CD4-positive, alpha-beta T cell treated with Interleukin-4 for 1 hour (primary cell): ENCODE measurements around the gene EPHA1.
"Not testable (repeated sequence)": the region's sequence is repeated elsewhere in the genome, so short reads cannot be mapped to it uniquely, and the experiment has no call there.

Experiments
- DNase-seq, 2 donors: peaks; one replicate each; pipeline ENCODE4 v3.0.0-alpha.2; 2020 to 2022

The EPHA1 gene

DNA sequence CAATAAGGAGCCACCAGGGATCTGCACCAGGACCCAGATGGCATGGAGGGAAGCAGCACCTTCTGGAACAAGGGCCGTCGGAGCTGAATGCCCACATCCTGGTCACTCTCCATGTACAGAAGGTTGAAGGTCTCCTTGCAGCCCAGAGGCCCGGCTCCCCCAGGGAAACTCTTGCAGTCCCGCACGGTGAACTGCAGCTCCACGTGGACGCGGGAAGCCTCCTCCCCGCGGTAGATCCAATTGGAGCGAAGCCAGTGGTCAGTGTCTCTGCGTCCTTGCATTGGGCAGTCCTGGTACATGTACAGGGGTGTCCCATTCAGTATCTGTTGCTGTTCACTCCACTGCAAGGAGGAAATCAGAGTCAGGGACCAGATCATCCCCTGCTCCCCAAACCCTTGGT is 7.4 kb downstream of the EPHA1 start:
- DNase-seq = no peak

DNA sequence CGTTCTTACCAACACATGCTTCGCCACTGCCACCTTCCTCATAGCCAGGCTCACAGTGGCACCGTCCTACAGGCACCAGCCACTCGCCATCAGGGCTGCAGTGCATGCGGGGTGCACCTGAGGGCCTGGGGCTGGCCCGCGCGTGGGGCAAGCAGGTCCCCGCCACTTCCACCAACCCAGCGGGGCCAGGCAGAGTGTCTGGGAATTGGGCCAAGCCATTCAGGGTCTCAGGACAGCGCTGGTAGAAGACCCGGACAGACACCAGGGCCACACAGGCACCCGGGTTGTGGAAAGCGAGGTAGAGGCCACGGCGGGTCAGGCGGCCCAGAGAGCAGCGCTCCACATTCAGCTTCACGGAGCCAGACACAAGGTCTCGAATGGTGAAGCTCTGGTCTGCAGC is 9.0 kb downstream of the EPHA1 start:
- DNase-seq = no peak

DNA sequence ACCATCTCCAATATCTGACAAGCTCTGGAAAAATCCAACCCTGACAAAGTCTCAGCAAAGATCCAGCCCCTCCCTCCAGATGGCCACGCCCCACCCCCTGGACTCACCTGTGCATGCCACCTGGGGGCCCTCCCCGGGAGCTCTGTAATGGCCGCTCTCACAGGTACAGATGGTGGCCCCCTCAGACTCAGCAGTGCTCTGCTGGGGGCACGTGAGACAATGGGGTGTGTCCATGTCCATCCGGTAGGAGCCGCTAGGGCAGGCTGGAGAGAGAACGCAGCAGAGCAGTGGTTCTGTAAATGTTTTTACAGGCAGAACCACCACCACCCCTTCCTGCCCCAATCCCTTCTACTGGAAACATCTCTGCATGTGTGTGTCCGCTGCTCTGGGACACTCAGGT is 9.5 kb downstream of the EPHA1 start:
- DNase-seq = no peak

DNA sequence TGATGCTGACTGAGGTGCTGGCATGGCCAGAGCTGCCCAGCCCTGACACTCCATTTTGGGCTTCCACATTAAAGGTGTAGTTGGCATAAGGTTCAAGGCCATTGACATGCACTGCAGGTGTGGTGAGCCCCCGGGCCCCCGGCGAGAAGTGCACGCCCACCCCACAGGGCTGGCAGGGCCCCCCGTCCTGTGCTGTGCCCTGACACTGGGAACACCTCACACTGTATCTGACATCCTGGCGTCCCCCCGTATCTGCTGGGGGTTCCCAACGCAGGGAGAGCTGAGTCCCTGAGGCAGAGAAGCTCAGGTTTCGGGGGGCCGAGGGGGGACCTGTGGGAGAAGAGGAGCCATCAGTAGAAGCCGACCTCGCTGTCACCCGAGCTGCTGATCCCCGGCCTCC is 10.0 kb downstream of the EPHA1 start:
- DNase-seq = no peak

DNA sequence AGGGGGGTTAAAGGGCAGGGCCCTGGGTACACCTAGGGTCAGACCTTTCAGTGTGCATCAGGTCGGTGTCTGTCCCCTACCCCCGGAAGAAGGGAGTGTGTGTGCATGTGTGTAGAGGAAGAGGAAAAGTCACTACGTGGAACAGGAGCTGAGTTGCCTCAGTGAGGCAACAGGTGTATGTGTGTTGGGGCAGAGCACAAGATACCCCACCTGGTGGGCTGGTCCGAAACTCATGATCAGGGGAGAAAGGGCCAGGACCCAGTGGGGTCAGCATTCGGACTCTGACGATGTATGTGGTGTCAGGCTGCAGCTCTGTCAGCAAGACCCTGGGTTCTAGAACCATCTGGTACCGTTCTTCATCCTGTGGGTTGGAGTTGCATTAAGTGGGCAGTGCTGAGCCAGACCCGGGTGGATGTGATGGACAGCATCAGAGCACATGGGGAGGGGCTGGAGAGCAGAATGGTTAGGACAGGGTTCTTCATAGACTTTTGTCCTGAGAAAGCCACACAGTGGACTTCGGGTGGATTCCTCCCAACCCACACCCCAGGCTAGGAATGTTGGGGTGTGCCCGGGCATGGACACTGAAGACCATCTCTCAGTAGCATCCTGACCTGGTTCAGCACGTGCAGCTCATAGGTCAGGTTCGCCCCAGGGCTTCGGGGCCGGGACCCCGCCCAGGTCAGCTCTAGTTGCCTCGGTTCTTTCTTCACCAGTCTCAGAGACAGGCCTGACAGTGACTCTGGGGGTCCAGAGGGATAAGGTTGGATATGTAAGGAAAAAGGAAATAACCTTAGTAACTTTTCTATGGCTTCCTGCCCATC is 10.7 kb downstream of the EPHA1 start:
- no peak for DNase-seq

DNA sequence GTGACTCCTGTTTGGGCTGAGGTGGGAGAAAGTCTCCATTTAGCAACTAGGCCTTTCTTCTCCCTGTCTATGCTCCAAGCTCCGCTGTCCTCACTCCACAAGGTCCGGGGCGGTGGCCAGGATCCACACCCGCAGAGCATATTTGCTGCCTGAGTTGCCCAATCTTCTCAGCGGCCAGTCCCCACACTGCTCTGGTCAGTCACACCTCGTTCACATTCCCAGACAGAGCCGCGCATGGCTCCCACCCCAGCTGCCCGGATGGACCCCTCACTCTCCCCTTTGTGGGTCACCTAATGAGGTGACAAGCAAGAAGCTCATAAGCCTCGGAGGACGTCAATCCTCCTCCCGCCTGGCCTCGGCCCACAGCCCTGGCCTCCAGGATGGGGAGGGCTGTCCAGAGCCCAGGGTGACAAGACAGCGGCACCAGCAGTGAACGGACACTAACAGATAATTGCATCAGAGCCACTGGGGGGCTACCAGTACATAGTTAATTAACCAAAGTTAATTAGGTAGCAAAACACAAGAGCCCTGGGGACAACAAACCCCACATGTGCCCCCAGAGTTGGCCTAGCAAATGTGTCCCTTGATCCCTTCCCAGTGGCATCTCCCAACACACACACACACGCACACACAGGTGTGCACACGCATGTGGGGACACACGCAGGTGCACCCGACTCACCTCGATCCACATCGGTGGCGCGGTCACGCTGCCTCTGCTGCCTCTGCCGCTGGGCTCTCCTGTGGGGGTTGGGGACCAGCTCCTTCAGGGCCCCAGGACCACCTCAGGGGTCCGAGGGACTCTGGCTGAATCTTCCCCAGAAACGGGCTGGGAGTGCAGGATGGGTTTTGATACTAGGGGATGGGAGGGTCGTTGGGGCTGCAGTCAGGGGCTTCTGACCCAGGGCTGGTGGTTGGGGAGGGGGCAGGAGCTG is 11.8 kb downstream of the EPHA1 start:
- DNase-seq = no peak

DNA sequence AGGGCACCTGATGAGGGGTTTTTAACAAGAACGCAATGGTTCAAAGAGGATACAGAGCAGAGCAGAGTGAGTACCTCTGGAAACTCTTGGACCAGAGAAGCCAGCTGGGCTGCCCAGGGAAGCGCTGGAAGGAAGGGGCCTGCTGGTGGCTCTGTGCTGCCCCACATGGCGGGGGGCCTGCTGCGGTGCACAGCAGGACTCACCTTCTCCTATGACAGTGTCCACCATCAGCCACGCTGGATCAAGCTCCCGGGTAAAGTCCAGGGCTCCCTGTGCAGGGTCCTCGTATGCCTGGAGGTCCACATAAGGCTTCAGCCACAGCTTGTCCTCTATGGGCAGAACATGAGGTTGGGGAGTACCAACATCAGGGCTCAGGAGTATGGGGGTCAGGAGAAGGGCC is 12.5 kb downstream of the EPHA1 start:
- no peak for DNase-seq

DNA sequence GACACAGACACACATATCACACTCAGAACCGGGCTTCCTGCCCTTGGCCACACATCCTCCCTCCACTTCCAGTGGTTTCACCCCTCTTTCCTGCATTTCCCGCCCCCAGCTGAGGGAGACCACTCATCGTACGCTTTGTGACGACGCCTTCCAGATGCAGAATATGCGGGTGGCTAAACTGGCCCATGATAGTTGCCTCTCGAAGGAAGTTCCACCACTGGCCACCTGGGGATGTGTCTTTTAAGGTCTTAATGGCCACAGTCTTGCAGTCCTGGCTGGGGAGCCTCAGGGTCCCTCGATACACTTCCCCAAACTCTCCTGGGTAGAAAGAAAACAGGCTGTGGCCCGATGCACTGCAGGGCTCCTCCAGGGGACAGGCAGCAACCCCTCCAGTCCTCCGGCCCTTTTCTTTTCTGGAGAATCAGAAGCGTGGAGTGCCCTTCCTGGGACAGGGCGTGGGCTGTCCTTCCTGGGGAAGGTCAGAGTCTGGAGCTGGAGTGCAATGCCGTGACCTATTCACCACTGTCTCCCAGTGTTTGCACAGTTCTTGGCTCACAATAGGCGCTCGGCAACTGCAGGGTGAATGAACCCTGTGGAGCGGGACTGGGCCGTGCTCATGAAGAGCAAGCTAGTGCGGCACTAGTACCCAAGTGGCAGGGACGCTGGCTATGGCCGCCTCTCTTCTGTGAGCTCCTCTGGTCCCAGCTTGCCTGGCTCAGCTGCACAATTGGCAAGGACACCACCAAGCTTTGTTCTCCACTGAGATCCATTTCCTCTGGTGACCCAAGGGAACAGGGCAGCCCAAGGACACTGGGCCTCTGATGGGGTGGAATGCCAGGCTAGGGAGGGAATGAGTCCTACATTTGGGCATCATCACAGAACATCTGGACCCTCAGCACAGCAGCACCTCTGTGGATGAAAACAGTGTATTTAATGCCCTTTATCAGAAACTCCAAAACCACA is 13.2 kb downstream of the EPHA1 start:
- DNase-seq = no peak

DNA sequence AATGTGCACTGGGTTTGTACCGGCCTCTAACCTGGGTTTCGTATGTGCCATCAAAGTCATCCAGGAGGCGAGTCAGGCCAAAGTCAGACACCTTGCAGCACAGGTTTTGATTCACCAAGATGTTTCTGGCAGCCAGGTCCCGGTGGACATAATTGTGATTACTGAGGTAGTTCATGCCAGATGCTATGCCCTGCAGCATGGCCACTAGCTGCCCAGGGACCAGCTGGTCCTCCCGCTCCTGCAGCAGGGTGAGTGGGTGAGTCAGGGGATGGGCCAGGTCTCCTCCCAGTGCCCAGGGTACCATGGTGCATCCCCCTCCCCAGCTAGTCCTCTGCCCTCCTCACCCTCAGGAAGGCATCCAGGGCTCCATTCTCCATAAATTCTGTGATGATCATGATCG is 13.9 kb downstream of the EPHA1 start:
- no peak for DNase-seq

DNA sequence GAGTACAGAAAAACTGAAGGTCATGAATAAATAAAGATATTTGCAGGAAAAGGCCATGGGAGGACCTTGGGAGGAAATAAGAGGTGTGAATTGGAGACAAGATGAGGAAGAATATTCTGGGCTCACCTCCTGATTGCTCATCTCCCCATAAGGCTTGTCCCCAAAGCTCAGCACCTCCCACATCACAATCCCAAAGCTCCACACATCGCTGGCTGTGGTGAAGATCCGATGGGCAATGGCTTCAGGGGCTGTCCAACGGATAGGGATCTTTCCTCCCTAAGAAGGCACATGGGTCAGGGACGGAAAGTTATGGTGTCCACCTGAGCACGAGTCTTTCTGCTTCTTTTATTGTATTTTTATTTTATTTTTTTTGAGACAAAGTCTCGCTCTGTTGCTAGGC is 14.6 kb downstream of the EPHA1 start:
- DNase-seq = no peak

DNA sequence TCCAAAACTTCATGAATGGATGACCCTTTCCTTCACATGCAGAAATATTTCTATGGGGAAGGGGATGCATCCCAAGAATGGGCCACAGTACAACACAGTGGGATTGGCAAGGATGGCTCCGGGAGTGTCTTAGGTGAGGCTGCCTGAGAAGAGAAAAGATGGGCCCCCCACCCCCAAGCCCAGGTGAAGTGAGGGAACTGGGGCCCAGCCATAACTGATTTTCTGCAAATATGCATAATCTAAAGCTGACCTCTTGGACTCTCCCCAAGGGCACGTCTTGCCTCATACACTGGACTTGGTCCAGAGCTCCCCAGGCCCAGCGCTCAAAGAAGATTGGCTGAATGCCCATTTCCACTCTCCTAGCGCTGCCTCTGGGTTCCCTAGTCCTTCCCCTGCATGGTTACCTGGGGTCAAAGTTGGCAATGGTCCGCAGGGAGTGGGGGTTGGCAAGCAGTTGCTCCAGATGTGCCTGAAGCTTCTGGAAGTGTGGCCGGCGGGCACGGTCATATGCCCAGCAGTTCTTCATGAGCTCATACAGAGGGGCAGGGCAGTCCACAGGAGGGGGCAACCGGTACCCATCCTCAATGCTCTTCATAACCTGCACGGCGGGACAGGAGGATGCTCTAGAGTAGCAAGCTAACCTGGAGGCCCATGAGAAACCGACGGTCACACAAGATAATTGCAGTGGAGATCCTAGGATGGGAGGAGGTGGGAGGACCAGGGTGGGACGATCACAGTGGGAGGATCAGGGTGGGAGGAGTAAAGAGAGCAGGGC is 15.2 kb downstream of the EPHA1 start:
- DNase-seq = no peak

DNA sequence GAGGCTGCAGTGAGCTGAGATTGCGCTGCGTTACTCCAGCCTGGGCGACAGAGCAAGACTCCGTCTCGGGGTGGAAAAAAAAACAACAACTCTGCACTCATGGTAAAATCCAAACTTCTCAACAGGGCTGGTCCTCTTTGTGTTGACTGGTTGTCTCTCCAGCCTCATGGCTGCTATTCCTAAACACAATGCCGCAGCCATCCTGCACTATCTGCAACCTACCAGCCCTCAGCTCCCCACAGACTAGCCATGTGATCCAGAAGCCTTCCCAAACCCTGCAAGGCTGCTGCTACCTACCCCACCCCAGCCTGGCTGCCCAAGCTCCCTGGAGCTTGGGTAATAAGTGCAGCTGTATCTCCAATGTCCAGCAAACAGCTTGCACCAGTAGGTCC is 15.8 kb downstream of the EPHA1 start:
- no peak for DNase-seq

DNA sequence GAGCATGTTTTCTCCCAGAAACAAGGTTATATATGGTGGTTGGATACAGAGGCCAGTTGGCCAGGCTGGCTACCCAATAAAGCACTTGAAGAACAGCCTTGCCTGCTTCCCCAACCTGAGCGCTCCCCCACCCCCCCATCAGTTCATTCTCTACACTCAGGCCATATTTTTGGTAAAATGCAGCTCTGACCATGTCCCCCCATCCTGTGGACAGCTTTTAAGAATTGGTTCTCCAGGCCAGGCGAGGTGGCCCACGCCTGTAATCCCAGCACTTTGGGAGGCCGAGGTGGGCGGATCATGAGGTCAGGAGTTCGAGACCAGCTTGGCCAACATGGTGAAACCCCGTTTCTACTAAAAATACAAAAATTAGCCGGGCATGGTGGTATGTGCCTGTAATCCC is 16.2 kb downstream of the EPHA1 start:
- DNase-seq = not testable (repeated sequence)

DNA sequence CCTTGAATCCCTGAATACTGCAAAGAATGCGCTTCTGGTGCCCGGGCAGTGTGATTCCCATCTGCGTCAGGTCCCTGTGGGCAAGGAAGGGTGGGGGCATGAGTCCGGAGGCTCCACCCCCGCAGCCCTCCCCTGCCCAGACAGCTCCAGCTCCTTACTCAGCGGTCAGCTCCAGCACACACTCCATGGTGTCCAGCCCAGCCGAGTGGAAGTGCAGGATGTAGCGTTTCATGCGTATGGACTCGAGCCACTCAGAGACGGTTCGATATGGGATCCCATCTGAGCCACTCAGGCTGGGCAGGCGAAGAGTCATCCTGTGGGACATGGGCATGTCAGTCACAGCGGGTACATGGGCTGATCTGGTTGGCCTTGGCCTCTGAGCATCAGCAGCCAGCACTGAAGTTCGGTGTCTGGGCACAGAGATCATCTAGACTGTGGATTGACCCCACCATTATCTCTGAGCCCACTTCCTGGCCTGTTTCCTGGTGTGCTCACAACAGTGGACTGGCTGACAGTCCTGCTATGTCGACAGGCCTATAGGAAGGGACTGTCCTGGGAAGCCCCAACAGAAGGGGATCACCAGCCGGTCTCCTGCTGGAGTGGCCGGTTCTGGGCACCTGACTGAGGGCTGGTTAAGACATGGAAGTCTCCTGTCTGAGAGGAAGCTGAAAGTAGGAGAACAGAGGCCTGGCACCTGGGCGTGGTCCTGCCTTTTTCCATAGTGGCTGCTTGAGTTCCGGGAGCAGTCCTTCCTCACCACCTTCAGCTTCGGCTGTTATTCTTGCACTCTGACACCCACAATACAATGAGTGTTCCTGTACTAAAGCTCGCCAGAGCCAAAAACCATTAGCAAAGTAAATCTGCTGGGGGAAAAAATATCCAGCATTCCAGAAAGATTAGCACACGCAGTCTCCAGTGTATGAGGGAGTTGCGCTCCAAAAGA is 16.9 kb downstream of the EPHA1 start:
- no peak for DNase-seq

DNA sequence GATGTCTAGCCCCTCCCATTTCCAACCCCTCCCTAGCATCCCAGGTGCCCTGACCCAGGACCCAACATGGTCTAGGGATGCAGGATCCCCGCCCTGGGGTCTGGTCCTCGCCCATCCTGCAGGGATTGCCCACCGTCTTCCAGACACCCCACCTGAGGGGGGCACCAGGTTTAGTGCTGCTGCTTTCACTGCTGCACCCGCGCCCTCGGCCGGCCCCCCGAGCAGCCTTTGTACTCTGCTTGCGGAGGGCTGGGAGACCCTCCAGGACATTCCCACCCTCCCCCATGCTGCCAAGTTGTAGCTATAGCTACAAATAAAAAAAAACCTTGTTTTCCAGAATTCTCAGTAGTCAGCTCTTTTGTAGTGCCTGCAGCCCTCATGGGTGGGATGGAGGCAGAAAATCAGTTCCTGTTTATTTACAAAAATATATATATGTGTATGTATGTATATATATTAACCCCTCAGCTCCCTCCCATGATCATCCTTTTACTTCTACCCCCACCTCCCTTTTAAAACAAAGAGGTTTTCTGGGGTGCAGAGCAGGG is 17.8 kb downstream of the EPHA1 start:
- DNase-seq = no peak

DNA sequence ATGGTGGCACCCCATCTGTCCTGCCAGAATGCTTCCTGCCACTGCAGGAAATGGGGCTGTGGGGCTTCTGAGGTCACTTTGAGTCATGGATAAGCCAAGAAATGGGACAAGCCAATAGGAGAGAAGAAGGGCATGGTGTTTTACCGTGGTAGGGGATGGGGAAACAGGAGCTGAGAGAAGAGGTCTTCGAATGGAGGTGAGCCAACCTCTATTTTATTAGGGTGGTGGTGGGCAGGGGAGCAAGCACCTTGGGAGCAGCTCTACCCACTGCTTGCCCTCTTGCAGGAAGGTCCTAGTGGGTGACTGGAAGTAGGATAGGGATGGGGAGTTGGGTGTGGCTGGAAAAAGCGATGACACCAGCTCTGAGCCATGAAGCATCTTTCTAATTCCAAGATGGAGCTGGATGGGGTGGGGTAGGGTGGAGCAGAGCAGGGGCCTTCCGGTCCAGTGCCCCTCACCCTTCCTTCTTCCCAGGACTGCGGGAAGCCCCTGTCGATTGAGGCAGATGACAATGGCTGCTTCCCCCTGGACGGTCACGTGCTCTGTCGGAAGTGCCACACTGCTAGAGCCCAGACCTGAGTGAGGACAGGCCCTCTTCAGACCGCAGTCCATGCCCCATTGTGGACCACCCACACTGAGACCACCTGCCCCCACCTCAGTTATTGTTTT is 18.4 kb downstream of the EPHA1 start:
- DNase-seq = no peak

DNA sequence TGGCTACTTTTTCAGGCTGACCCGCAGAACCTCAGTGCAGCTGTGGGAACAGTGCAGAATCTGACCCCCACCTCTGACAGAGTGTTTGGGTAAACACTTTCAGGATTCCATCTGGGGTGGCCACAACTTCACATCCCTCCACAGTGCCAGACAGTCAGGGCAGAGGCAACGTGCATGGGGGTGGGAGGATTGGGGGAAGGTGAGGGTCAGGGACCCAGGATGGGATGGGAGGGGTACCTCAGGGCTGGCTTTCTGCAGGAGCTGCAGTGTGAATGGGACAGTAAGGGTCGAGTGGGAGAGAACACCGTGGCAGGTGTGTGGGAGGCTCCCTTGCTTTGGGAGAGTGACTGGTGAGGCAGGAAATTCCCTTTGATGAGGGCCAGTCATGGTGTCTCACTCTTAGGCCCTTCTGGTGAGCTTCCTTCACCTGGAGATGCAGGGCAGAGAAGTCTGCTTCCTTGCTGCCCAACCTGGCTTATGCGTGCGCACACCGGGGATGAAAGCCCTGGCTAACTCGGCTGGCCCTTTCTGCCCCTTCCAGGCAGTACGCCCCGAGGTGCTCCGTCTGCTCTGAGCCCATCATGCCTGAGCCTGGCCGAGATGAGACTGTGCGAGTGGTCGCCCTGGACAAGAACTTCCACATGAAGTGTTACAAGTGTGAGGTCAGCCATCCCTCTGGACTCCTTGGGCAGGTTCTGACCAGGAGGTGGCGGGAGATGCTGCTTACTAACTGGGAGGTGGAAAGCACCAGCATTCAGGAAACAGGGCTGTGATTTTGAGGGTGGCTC is 19.1 kb downstream of the EPHA1 start:
- DNase-seq = no peak

DNA sequence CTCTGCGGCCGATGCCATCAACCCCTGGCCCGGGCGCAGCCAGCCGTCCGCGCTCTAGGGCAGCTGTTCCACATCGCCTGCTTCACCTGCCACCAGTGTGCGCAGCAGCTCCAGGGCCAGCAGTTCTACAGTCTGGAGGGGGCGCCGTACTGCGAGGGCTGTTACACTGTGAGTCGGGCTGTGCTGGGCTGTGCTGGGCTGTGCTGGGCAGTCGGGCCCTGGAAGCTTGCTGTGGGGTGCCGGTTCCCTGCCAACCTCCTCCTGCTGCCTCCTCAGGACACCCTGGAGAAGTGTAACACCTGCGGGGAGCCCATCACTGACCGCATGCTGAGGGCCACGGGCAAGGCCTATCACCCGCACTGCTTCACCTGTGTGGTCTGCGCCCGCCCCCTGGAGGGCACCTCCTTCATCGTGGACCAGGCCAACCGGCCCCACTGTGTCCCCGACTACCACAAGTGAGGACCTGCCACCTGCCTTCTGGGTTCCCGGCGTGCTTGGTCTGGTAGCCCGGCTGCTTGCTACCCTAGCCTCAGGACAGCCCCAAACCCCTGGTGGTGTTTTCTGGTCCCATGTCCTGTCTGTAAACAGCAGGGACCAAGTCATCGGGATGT is 20.1 kb downstream of the EPHA1 start:
- no peak for DNase-seq

DNA sequence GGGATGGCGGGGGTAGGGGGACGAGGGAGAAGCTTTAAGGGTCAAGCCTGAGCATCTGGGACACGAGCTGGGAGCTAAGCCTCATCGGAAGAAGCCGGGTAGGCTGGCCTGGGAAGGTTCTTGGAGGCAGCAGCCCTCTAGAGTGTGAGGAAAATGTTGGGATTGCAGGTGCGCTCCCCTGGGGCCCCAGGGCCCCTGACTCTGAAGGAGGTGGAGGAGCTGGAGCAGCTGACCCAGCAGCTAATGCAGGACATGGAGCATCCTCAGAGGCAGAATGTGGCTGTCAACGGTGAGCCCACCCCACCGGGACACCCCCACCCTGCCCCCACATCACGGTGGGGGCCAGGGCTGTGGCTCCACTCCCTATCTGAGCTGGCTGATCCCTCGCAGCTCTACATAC is 20.6 kb downstream of the EPHA1 start:
- no peak for DNase-seq
